Right lobe of liver (tissue), 6 donors: Measurements from ENCODE around the gene PPID. TPM values are rescaled to one million over a fixed set of nuclear protein-coding genes. Genes with fewer than 3 reads are reported as not detected.

Experiments
- ATAC-seq, 4 donors: fragments of 200-7000 bp; cut with Tn5 transposase; one replicate each; pipeline ENCODE4 v1.9.1; 2020; ENCODE audit warnings: mild to moderate bottlenecking in 4 of 4, moderate library complexity in 4 of 4
- DNase-seq, 3 donors: peaks; one replicate each; pipeline ENCODE4 v3.0.0-alpha.2; 2020
- H3K27ac ChIP-seq, 3 donors: fragments of 200-600 bp; one replicate each; pipeline ENCODE4 v1.8.0; 2022
- H3K27me3 ChIP-seq, 2 donors: fragments of 200-600 bp; one replicate each; pipeline ENCODE4 v1.8.0; 2022
- H3K36me3 ChIP-seq, 4 donors: fragments of 200-600 bp; sonication (generic) in 1 of 4; one replicate each; pipeline versions ENCODE4 v1.5.1 to v1.8.0; 2017 to 2022; ENCODE audit warnings: control low read depth in 1 of 4
- H3K4me1 ChIP-seq, 4 donors: fragments of 200-600 bp; sonication (generic) in 1 of 4; one replicate each; pipeline versions ENCODE4 v1.5.1 to v1.8.0; 2017 to 2022; ENCODE audit warnings: control low read depth in 1 of 4
- H3K4me3 ChIP-seq, 3 donors: fragments of 200-600 bp; one replicate each; pipeline ENCODE4 v1.8.0; 2022
- H3K9me3 ChIP-seq, 4 donors: fragments of 200-600 bp; sonication (generic) in 1 of 4; one replicate each; pipeline versions ENCODE4 v1.5.1 to v1.8.0; 2017 to 2022; ENCODE audit warnings: control low read depth in 1 of 4
- POLR2A ChIP-seq: fragments of 450-650 bp; IDR thresholded peaks from one replicate; pipeline ENCODE4 v1.6.1; 2017; ENCODE audit warnings: antibody characterized with exemption, mild to moderate bottlenecking
- WGBS: methylation state at CpG from one replicate; pipeline ENCODE4 v1.1.6; 2018; ENCODE audit warnings: low coverage, low lambda C conversion rate; ENCODE audit not compliant: insufficient coverage; ENCODE audit errors: missing lambda C conversion rate; 5-methylcytosine and 5-hydroxymethylcytosine counted together
- intact Hi-C, 2 donors: fragments of 100-400 bp; cut with DNase I; formaldehyde crosslinking; loops; one replicate each; pipeline versions ENCODE4 v1.11.2 to v1.14.1; 2022
- total RNA-seq, 6 experiments: library from RNA; depleted of rRNA in 2 of 6; stranded (reverse); fragments of >200 nt in 2 of 6; fragmentation: NEBNext Ultra II Directional in 3 of 6; extraction: Animal tissue kit (Norgen Biotek cat#: 25700) in 3 of 6; gene quantifications; one replicate each; pipeline versions ENCODE4 v1.1.0 to v1.2.4, GENCODE V29; 2016 to 2023
- TF ChIP-seq, protein P1 (sequence below), 4 donors: fragments of 200-600 bp in 3 of 4; fragments of 450-650 bp in 1 of 4; IDR thresholded peaks; one replicate each; pipeline versions ENCODE4 v1.5.1 to v1.8.0; 2016 to 2022; ENCODE audit warnings: antibody characterized with exemption in 4 of 4, mild to moderate bottlenecking in 2 of 4
- donor health status: DM: no; HTN: yes; CAD: no.
- donor health status: DM: no; HTN: no; CAD: no.
- donor health status: DM: no; HTN: no; CAD: no.
- donor health status: DM: no; HTN: yes; CAD: no.
- donor health status: DM: no; HTN: yes; CAD: no.

The PPID gene
- total RNA-seq, 6 experiments from 2014 or later = 12.6 to 31.4 (median 18.5) TPM

DNA sequence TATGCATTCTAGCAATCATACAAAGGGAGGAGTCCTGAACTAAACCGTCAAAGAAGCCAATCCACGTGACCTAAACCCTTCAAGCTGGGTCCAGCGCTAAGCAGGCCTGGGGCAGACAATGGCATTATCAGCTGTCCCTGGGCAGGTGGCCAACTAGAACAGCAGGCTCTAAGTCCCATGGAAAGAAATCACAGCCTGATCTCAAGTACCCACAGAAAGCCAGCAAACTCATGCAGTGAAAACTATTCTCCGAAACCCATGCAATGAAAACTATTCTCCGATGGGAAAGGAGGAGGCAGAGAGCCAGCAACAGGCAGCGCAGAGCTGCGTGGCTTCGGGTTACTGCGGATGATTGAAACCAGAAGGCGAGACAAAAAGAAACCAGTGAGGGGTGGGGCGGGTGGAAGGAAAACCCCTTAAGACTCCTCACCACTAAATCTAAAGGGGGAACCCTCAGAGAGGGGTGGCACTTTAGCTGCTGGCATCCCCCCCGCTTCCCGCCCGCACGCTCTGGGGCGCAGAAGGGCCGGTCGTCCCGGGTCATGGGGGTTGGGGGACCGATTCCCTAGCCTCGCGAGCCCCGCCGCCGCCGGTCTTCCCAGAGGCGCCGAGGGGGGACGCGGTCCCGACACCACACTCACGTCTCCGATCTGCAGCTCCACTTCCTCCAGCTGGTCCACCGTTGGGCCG is 52.1 kb downstream of the PPID start:
- Histone ChIP-seq H3K4me3 (peak overlapping the region; percentile 73 to 82 (median 80)), H3K36me3 (no peaks in the 10 kb centered on the region), H3K27ac (peak overlapping the region; percentile 49 to 100 (median 99)), H3K4me1 (peaks cover 0 to 17% (median 4%) of the 10 kb centered on the region in 4 donors), H3K27me3 (no peaks in the 10 kb centered on the region), H3K9me3 (no peaks in the 10 kb centered on the region)
- ATAC-seq (peak in 1 of 4 donors; percentile 0), DNase-seq (peak in 2 of 3 donors; percentile 55 to 67)
- intact Hi-C loops = no loop called here
- 2% methylated on average over 13 of the region's 35 CpGs for WGBS
- TF ChIP-seq, protein P1, sequence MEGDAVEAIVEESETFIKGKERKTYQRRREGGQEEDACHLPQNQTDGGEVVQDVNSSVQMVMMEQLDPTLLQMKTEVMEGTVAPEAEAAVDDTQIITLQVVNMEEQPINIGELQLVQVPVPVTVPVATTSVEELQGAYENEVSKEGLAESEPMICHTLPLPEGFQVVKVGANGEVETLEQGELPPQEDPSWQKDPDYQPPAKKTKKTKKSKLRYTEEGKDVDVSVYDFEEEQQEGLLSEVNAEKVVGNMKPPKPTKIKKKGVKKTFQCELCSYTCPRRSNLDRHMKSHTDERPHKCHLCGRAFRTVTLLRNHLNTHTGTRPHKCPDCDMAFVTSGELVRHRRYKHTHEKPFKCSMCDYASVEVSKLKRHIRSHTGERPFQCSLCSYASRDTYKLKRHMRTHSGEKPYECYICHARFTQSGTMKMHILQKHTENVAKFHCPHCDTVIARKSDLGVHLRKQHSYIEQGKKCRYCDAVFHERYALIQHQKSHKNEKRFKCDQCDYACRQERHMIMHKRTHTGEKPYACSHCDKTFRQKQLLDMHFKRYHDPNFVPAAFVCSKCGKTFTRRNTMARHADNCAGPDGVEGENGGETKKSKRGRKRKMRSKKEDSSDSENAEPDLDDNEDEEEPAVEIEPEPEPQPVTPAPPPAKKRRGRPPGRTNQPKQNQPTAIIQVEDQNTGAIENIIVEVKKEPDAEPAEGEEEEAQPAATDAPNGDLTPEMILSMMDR (IDR thresholded peaks at IDR 0.05) = no peak
- TF ChIP-seq POLR2A = no peak

DNA sequence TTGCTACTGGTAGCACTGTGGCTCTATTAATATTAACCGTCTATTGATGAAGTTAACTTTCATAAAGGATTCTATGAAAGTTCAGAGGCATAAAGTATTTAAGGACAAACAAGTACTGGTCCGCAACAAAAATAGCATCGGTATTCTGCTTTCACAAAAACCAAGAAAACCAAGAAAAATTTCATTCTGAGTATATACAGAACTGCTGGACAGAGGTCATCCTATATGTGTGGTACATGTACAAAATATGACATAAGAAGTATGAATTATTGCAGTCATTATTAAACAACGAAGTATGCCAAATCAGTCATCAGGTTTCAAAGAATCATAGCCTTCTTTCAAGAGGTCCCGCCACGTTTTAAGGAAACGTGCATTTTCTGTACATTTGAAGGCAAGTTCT is 53.9 kb downstream of the PPID start:
- Histone ChIP-seq H3K27me3 (no peaks in the 10 kb centered on the region), H3K4me1 (peaks cover 0 to 15% (median 4%) of the 10 kb centered on the region in 4 donors), H3K27ac (no peak overlapping the region), H3K36me3 (no peaks in the 10 kb centered on the region), H3K4me3 (no peak overlapping the region), H3K9me3 (no peaks in the 10 kb centered on the region)
- TF ChIP-seq POLR2A = no peak
- TF ChIP-seq, protein P1 (IDR thresholded peaks at IDR 0.05) = no peak
- DNase-seq = no peak
- intact Hi-C loops = no loop called here
- ATAC-seq = no peak
- 88% methylated on average over 7 of the region's 7 CpGs for WGBS

DNA sequence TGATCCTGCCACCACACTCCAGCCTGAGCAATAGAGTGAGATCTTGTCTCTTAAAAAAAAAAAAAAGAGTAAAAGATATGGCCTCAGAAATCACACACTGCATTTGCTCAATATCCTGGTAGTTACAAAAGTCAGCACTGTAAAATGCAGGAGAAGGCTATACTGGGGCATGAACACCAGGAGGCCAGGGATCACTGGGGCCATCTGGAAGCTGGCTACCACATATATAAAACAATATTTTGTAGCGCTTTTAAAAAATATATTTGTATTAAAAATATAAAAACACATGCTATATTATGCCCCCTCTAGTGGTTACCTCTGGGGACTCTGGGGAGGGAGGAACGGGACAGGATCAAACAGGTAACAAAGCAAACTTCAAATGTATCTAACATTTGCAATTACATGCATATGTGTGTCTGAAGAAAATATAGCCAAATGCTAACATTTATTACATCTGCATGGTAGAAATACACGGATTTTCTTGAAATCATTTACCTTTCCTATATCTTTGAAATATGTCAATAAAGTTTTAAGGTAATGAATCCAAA is 55.5 kb downstream of the PPID start:
- H3K27ac ChIP-seq = no peak overlapping the region
- no peak overlapping the region for H3K4me3 ChIP-seq
- intact Hi-C loops = no loop called here
- WGBS = 82% methylated on average over 3 of the region's 3 CpGs
- DNase-seq = no peak
- no peaks in the 10 kb centered on the region for H3K27me3 ChIP-seq
- ATAC-seq = no peak
- no peaks in the 10 kb centered on the region for H3K4me1 ChIP-seq
- no peaks in the 10 kb centered on the region for H3K36me3 ChIP-seq
- H3K9me3 ChIP-seq = no peaks in the 10 kb centered on the region
- TF ChIP-seq POLR2A = no peak
- TF ChIP-seq, protein P1 (IDR thresholded peaks at IDR 0.05) = peak in 3 of 4 donors; percentile 42 to 48 (median 46)

DNA sequence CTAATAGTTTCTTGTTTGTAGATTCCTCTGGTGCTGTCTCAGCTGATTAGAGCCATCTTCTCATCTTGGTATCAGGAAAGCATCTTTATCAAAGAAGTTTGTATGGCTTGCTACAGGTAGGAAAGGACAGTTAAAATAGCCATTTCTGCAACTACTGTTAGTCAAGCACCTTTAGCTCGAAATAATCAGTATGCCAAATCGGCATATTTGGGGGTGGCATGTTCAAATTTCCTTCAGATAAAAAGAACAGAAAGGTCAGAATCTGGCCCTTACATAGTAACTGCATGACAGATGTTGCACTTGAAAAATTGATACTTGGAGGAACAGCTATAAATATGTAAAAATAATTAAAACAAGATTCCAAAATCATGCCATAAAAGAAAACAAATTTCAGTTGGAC is 56.3 kb downstream of the PPID start:
- Histone ChIP-seq H3K27ac (no peak overlapping the region), H3K27me3 (no peaks in the 10 kb centered on the region), H3K9me3 (no peaks in the 10 kb centered on the region), H3K4me1 (no peaks in the 10 kb centered on the region), H3K36me3 (no peaks in the 10 kb centered on the region), H3K4me3 (no peak overlapping the region)
- no peak for TF ChIP-seq POLR2A
- TF ChIP-seq, protein P1 (IDR thresholded peaks at IDR 0.05) = no peak
- WGBS = 80% methylated on average over 2 of the region's 2 CpGs
- DNase-seq = no peak
- intact Hi-C loops = no loop called here
- no peak for ATAC-seq
